Peyer's patch (tissue), 4 donors: ENCODE data around the gene SAP30.

Experiments used
- CTCF ChIP-seq, 6 experiments: fragments of 450-650 bp in 4 of 6; fragments of 200-600 bp in 2 of 6; sonication (generic) in 1 of 6; IDR thresholded peaks; one replicate each; pipeline ENCODE4 v1.5.1; 2017 to 2019; ENCODE audit warnings: antibody characterized with exemption in 6 of 6, mild to moderate bottlenecking in 3 of 6, moderate library complexity in 1 of 6
- POLR2A ChIP-seq, 2 donors: fragments of 450-650 bp; IDR thresholded peaks; one replicate each; pipeline ENCODE4 v1.5.1; 2017; ENCODE audit warnings: antibody characterized with exemption in 2 of 2, mild to moderate bottlenecking in 2 of 2, moderate library complexity in 2 of 2

DNA sequence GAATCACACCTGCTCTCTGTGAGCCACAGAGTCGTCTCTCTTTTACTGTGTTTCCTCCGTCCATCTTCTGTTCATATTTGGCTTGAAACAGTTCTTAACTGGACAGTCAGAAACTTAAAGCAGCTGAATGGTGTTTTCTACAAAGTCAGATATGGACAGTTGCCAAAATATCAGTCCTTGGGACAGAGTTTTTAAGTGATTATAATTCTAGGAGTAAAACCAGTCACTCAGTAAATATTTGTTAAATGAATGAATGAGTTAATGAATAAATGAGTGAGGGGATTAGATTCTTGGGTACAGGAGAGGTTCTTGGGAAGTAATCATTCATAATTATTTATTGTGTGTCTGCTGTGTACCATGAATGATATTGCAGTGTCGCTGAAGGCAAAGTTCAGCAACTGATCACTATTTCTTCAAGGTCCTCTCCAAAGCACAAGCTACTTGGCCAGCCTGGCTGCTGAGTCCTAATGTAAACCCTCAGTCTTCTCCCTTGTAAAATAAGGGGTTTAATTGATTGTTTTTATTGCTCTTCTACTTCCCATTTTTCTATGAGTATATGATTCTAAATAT, 33.6 kb downstream of the SAP30 start:
- no peak for TF ChIP-seq POLR2A (IDR thresholded peaks at IDR 0.05)
- no peak for TF ChIP-seq CTCF (IDR thresholded peaks at IDR 0.05)
